Measurements from ENCODE around the gene RBM18. TPM values are rescaled to one million over a fixed set of nuclear protein-coding genes. Genes with fewer than 3 reads are reported as not detected.

RBM18 gene
- total RNA-seq, 1 donor from 2014 or later: 25.7 TPM

DNA sequence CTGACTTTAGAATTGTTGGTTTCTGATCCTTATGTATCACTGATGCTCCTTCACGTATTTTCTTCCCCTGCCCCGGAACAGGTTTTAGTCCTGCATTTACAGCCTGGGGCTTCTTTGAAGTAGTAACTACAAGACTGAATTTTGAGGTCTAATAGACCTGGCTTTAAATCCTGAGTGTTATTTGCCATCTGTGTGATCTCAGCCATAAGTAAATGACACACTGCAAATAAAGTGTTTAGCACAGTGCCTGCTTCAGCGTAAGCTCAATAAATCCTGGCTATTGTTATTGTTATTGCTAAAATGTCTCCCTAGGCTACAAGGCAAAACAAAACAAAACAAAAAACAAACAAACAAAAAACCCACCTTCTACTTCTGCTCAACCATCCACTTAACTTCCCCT, 20.3 kb downstream of the RBM18 start:
- Mint-ChIP-seq H3K36me3 (ENCODE audit: low read depth) (peaks cover 56% of the 10 kb centered on the region), H3K4me3 (no peak overlapping the region), H3K27me3 (no peaks in the 10 kb centered on the region), H3K27ac (no peak overlapping the region), H3K9me3 (no peaks in the 10 kb centered on the region), H3K4me1 (no peaks in the 10 kb centered on the region)
- intact Hi-C loops (cut with micrococcal nuclease): loop anchor here (10.0 kb wide), 1 partner anchor 50 kb away; no protein-coding TSS in a partner anchor
- no peak for DNase-seq

DNA sequence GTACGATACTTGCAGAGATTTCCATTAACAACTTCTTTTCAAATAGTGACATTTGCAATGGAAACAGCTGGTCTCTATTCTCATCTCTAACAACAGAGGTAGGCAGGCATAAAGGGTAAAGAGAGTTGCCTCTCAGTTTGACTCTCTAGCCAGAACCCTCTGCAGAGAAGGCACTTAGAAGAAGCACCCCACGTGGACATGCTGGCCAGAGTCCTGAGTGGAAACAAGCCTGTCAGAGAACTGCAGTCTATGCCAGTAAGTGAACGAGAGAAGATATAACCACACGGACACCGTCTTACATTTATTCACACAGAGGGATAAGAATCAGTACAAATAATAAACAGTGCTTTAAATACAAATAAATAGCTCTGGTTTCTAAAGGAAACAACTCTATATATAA, 24.9 kb downstream of the RBM18 start:
- Mint-ChIP-seq H3K9me3 (no peaks in the 10 kb centered on the region), H3K4me1 (no peaks in the 10 kb centered on the region), H3K27me3 (no peaks in the 10 kb centered on the region), H3K27ac (no peak overlapping the region), H3K36me3 (ENCODE audit: low read depth) (peaks cover 41% of the 10 kb centered on the region), H3K4me3 (no peak overlapping the region)
- DNase-seq: no peak
- intact Hi-C loops (cut with micrococcal nuclease): loop anchor here (10.0 kb wide), 1 partner anchor 55 kb away; no protein-coding TSS in a partner anchor

DNA sequence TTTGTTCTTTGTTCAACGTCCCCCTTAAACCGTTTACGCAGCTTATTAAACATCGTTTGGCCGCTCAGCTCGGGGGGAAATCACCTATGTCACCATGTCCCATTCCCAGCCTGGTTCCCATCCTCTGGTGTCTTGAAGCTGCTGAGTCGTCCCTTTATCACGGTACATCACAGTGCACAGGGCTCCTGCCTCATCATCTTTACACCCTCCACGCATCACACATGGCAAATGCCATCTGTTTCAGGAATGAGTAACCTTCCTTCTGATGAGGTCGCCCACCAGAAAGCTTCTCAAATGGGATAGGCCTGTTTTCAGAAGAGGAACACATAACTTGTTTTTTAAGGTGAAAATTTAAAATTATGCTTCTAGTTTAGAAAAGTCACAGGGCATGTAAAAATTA, 28.0 kb downstream of the RBM18 start:
- Mint-ChIP-seq H3K4me3 (no peak overlapping the region), H3K27ac (no peak overlapping the region), H3K9me3 (no peaks in the 10 kb centered on the region), H3K36me3 (ENCODE audit: low read depth) (peaks cover 17% of the 10 kb centered on the region), H3K27me3 (peaks cover 8% of the 10 kb centered on the region), H3K4me1 (no peaks in the 10 kb centered on the region)
- no peak for DNase-seq
- intact Hi-C loops (cut with micrococcal nuclease): no loop called here

DNA sequence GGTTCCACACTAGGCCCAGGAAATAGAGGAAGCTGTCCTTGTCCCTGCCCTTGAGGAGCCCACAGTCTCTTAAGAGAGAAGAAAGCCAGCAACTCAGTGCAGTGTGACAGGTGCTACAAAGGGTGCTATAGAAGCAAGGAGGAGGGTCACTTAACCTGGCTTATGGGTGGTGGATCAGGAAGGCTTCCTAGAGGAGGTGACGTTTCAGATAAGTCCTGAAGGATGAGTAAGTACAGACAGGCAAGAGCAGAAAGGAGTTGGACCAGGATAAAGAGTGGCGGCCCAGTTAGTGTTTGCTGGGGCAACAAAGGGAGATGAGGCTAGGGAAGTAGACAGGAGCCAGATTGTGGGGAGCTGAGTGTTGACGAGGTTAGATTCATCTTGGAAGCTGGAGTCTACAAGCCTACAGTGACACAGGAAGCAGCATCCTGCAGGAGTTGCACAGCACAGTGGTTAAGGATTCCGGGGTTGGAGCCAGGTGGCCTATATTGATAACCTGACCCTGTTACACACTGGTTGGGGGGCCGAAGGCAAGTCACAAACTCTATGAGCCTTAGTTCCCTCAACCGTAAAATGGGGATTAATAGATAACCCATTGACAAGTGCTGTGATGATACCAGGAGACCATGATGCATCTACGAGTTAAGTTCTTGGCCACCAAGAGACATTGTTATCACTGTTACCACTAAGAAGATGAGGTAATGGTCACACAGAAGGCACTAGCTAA, 30.5 kb downstream of the RBM18 start:
- Mint-ChIP-seq H3K4me1 (no peaks in the 10 kb centered on the region), H3K27me3 (peaks cover 11% of the 10 kb centered on the region), H3K27ac (no peak overlapping the region), H3K9me3 (no peaks in the 10 kb centered on the region), H3K36me3 (ENCODE audit: low read depth) (peaks cover 6% of the 10 kb centered on the region), H3K4me3 (no peak overlapping the region)
- intact Hi-C loops (cut with micrococcal nuclease): no loop called here
- DNase-seq: no peak

DNA sequence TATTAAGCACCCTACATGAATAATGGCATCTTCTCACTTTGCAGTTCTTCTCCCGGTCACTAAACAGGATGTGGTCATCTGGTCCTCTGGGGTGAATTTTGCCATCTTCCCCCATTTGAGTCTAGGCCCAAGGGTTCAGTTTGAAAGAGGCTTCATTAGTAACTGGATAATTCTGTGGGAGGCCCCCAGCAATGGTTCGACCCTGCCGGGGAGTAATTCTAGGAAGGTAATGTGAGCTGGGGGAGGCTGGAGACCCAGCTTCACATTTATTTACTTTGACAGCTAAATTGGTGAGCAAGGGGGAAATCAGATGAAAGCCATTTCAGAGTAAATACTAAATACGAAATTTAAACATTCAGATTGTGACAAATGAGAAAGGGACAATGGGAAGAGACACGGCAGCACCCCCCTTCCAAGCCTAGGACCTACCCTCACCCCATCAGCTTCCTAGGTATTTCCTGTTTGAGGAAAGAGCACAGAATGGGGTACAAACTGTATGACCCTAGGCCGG, 31.8 kb downstream of the RBM18 start:
- H3K9me3 Mint-ChIP-seq: no peaks in the 10 kb centered on the region
- peaks cover 14% of the 10 kb centered on the region for H3K27me3 Mint-ChIP-seq
- no peaks in the 10 kb centered on the region for H3K36me3 Mint-ChIP-seq (ENCODE audit: low read depth)
- no peak overlapping the region for H3K27ac Mint-ChIP-seq
- no peak for DNase-seq
- no peak overlapping the region for H3K4me3 Mint-ChIP-seq
- intact Hi-C loops (cut with micrococcal nuclease): no loop called here
- no peaks in the 10 kb centered on the region for H3K4me1 Mint-ChIP-seq

DNA sequence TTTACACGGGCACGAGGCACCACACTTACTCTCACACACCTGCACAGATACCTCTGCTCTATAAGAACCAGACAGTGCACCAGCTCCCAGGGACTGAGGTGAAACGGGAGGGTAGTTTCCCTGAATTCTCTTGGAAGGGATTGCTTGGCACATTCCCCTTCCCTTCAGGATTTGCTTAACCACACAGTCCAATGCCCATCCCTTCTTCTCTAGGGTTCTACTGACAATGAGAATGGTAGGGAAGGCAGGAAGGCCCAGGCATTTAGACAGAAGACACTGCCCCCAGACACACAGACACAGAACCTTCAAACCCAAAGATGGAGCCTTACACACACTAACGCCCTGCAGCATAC, 35.2 kb downstream of the RBM18 start:
- DNase-seq: no peak
- Mint-ChIP-seq H3K4me3 (no peak overlapping the region), H3K9me3 (no peaks in the 10 kb centered on the region), H3K36me3 (ENCODE audit: low read depth) (no peaks in the 10 kb centered on the region), H3K27ac (no peak overlapping the region), H3K4me1 (no peaks in the 10 kb centered on the region), H3K27me3 (peaks cover 28% of the 10 kb centered on the region)
- intact Hi-C loops (cut with micrococcal nuclease): no loop called here

DNA sequence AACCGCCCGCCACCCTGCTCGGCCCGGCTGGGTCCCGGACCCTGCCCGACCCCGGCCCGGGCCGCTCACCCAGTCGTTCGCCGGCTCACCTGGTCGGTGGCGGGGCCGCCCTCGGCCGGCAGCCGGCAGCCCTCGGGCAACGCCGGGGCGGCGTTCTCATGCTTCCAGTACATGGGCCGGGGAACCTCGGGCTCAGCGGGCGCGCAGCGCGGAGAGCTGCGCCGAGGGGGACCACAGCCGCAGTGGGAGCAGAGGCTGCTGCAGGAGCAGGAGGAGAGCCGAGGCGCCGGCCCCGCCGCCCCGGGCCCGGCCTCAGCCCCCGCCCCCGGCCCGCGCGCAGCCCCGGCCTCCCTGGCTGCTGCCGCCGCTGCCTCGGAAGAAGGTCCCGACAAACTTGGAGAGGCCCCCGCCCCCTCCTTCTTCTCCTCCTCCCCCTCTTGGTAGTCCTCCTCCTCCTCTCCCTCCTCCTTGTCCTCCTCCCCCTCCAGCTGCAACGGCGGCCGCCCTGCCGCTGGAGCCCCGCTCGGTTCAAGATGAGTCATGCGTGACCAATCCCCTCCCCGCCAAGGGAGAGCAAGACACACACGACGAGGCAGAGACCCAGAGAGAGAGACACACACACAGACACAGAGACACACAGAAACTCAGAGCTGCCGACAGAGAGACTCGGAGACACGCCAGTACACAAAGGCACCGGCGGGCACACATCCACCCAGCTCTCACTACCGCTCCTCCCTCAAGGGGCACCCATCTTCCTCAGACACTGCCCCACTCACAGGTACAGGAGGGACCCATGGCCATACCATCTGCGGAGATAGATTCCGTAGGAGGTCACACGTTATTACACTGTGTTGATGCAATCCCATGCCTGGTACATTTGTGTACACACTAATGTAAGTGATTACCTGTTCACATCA, 35.8 kb downstream of the RBM18 start, which contains the start of gene LHX6:
LHX6 (minus strand) TSS at position 390 of the 917 bp plus-strand sequence; CDS start at position 173, 217 bp downstream.
- H3K9me3 Mint-ChIP-seq: no peaks in the 10 kb centered on the region
- no peak within 1 kb of the TSS for H3K27ac Mint-ChIP-seq
- peak within 1 kb of the TSS; percentile 35 for H3K4me3 Mint-ChIP-seq
- peak; percentile 54 for DNase-seq
- peaks cover 30% of the 10 kb centered on the region for H3K27me3 Mint-ChIP-seq
- intact Hi-C loops (cut with micrococcal nuclease): no loop called here
- H3K36me3 Mint-ChIP-seq (ENCODE audit: low read depth): no peaks in the 10 kb centered on the region
- H3K4me1 Mint-ChIP-seq: no peaks in the 10 kb centered on the region

DNA sequence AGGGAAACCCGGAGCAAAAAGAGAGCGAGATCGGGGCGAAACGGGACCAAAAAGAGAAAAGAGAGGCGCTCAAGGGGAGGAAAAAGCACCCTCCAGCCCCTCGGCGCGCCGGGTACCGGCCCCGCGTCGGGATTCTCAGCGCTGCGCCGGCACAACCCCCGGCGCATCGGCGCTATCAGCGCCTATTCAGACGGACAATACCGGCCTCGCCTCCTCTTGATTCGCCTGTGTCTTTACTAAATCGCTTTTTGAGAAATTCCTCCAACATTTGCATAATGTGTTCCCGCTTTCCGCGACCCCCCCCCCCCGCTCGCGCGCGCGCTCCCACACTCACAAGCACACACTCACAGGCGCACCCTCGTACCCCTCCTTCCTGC, 36.5 kb downstream of the RBM18 start:
- Mint-ChIP-seq H3K4me1 (no peaks in the 10 kb centered on the region), H3K27me3 (peaks cover 35% of the 10 kb centered on the region), H3K27ac (no peak overlapping the region), H3K9me3 (no peaks in the 10 kb centered on the region), H3K4me3 (peak overlapping the region; percentile 35), H3K36me3 (ENCODE audit: low read depth) (no peaks in the 10 kb centered on the region)
- intact Hi-C loops (cut with micrococcal nuclease): no loop called here
- DNase-seq: peak; percentile 54

DNA sequence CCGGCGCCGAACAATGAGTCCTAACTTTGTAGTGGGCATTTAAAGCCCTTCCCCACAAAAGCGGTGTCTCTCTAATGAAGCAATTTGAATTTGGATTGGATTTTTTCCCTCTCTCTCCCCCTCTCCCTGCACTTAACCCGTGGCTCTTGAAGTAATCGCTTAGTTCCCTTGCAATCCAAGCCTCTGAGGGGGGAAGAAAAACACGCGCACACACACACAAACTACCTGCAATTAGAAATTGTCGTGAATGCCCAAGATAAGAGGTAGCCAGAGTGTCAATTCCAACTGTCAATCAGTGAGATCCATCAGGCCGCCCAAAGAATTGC, 37.1 kb downstream of the RBM18 start:
- peak overlapping the region; percentile 17 for H3K4me3 Mint-ChIP-seq
- H3K27ac Mint-ChIP-seq: no peak overlapping the region
- H3K36me3 Mint-ChIP-seq (ENCODE audit: low read depth): no peaks in the 10 kb centered on the region
- no peaks in the 10 kb centered on the region for H3K4me1 Mint-ChIP-seq
- DNase-seq: no peak
- peaks cover 38% of the 10 kb centered on the region for H3K27me3 Mint-ChIP-seq
- intact Hi-C loops (cut with micrococcal nuclease): no loop called here
- H3K9me3 Mint-ChIP-seq: no peaks in the 10 kb centered on the region

DNA sequence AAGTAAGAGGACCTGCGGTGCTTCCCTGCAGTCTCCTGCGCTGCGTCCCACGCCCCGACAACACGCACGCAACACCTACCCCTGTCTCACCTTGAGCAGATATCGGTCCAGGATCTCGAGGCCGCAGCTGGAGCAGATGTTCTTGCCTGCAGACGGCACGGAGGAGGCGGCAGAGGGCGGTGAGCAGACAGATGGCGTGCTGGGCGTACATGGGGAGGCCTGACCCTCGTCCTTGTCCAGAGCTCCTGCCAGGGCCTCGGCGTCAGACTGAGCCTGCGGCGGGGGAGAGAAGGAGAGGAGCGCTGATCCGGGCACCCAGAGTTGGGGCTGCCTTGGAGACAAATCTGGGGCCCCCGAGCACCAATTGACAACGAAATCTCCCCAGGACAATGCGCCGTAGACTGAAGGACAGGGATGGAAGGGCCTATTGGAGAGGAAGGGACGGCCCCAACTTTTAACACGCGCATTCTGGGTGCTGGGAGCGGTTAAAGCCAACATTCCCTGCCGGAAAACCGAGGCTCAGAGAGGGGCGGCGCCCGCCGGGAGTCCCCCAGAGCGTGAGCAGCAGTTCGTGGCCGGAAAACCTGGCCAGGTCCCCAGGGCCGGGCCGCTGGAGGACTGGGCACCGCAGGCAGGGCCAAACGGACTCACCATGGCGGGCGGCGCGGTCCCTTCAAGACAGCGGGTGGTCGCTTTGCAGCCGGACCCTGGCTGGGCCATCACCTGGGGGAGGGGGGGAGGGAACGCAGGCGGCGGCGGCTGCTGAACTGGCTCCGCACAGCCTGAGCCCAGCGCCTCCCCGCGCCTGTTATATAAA, 37.7 kb downstream of the RBM18 start:
- peaks cover 43% of the 10 kb centered on the region for H3K27me3 Mint-ChIP-seq
- no peaks in the 10 kb centered on the region for H3K4me1 Mint-ChIP-seq
- peak overlapping the region; percentile 21 for H3K4me3 Mint-ChIP-seq
- H3K27ac Mint-ChIP-seq: no peak overlapping the region
- no peak for DNase-seq
- H3K9me3 Mint-ChIP-seq: no peaks in the 10 kb centered on the region
- H3K36me3 Mint-ChIP-seq (ENCODE audit: low read depth): no peaks in the 10 kb centered on the region
- intact Hi-C loops (cut with micrococcal nuclease): no loop called here

DNA sequence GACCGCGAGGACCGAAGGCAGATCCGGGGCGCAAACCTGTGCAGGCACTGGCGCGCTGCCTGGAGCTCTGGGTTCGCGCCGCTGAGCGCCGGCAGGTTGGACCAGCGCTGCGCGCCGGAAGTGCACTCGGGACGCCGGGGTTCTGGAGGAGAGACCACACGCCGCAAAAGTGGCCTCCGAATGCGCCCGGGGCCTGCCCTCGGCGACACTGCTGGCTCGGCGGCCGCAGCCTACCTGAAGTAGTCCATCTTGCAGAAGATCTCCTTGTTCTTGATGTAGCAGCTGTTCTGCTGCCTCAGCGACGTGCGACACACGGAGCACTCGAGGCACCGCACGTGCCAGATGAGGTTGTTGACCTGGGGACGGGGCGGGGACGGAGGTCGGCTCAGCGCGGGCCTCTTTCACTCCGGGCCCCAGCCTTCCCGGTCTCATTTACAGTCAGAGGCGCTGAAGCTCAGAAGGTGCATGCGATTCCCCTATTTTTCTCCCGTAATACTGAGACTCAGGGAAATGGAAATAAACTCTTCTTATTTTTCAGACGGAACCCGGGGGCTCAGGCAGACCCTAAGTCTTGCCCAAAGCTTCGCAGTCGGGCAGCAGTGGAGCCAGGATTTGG, 38.4 kb downstream of the RBM18 start:
- no peak overlapping the region for H3K4me3 Mint-ChIP-seq
- intact Hi-C loops (cut with micrococcal nuclease): no loop called here
- H3K27me3 Mint-ChIP-seq: peaks cover 45% of the 10 kb centered on the region
- no peaks in the 10 kb centered on the region for H3K4me1 Mint-ChIP-seq
- H3K27ac Mint-ChIP-seq: no peak overlapping the region
- no peaks in the 10 kb centered on the region for H3K36me3 Mint-ChIP-seq (ENCODE audit: low read depth)
- H3K9me3 Mint-ChIP-seq: no peaks in the 10 kb centered on the region
- DNase-seq: no peak

DNA sequence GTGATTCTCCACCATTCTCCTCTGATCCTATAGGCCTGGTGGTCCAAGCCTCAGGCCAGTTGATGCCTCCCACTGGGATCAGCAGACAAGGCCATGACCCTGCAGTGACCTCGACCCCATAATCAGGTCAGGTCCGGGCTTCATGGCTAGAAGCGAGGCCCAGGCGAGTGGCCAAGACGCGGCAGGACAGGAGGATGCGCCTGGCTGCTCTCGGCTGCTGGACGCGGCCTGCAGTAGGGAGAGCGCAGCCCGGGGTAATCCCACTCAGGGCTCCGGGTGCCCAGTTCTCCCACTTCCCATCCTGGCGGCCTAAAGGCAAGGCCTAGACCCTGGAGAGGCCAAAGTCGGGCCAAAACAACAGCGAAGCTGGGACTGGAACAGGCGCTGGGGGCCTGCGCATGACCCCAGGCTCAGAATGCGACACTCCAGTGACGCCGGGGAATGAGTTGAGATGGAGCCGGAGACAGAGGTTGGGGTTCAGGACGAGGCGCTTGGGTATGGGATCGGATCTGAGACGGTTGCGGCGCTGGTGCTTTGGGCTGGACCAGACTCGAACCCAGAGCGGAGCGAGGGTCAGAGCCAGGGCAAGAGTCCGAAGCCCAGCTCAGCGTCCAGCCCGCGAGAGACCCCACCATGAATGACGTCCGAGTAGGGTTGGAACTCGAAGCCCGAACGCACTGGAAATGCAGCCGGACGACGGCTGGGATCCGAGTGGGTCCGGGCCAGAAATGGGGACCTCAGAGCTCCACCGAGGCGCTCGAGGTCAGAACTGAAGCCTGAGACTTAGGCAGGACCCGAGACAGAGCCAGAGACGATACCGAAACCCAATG, 39.1 kb downstream of the RBM18 start:
- Mint-ChIP-seq H3K27ac (no peak overlapping the region), H3K4me1 (no peaks in the 10 kb centered on the region), H3K4me3 (no peak overlapping the region), H3K9me3 (no peaks in the 10 kb centered on the region), H3K36me3 (ENCODE audit: low read depth) (no peaks in the 10 kb centered on the region), H3K27me3 (peaks cover 51% of the 10 kb centered on the region)
- no peak for DNase-seq
- intact Hi-C loops (cut with micrococcal nuclease): no loop called here

DNA sequence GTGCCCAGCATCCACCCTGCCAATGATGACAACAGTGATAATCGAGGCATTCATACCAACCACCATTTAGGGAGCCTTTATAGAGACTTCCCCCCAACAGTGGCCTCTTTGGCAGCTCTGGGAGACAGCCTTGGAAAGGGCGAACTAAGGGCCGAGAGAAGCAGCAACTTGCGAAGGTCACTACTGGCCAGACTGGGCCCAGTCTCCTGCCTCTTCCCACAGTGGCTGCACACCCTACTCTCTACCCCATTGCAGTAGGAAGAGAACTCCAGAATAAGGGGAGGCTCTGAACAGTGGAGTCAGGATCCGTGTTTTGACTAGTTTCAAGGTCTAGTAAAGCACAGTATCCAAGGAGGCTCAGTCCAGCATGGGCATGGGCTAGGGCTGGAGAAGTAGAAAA, 41.2 kb downstream of the RBM18 start:
- H3K9me3 Mint-ChIP-seq: no peaks in the 10 kb centered on the region
- DNase-seq: no peak
- peaks cover 16% of the 10 kb centered on the region for H3K4me1 Mint-ChIP-seq
- peaks cover 72% of the 10 kb centered on the region for H3K27me3 Mint-ChIP-seq
- H3K36me3 Mint-ChIP-seq (ENCODE audit: low read depth): no peaks in the 10 kb centered on the region
- H3K27ac Mint-ChIP-seq: no peak overlapping the region
- intact Hi-C loops (cut with micrococcal nuclease): no loop called here
- H3K4me3 Mint-ChIP-seq: no peak overlapping the region
